GM12878 (cell line): ENCODE measurements around the gene HIVEP2. TPM values are rescaled to one million over a fixed set of nuclear protein-coding genes. Genes with fewer than 3 reads are reported as not detected.

ENCODE experiments used
- ASH2L ChIP-seq: fragments of 300-600, 200-600 bp; sonication (generic); IDR thresholded peaks from 2 replicates; pipeline ENCODE4 v1.6.1; 2017; ENCODE audit warnings: low read depth, mild to moderate bottlenecking, borderline replicate concordance
- CEBPZ ChIP-seq: fragments of 150-350 bp; IDR thresholded peaks from 2 replicates; pipeline ENCODE4 v1.6.1; 2016; ENCODE audit warnings: low read depth, low read length
- MEF2A ChIP-seq: IDR thresholded peaks from 2 replicates; pipeline ENCODE4 v1.6.1; 2011; ENCODE audit warnings: low read depth, mild to moderate bottlenecking, low read length, moderate library complexity; ENCODE audit not compliant: insufficient read depth
- NBN ChIP-seq: fragments of 450-650 bp; IDR thresholded peaks from 2 replicates; pipeline ENCODE4 v1.6.1; 2016
- NR2C2 ChIP-seq: IDR thresholded peaks from 2 replicates; pipeline ENCODE4 v1.6.1; 2011; ENCODE audit warnings: borderline replicate concordance, low read depth; ENCODE audit not compliant: control insufficient read depth, insufficient read length
- POU2F2 ChIP-seq: IDR thresholded peaks from 3 replicates; pipeline ENCODE4 v1.6.1; 2011; ENCODE audit warnings: low read depth, mild to moderate bottlenecking, low read length, borderline replicate concordance
- RAD21 ChIP-seq: IDR thresholded peaks from 2 replicates; pipeline ENCODE4 v1.6.1; 2011; ENCODE audit warnings: mild to moderate bottlenecking, low read depth, low read length, moderate library complexity; ENCODE audit not compliant: insufficient read depth
- SPI1 ChIP-seq: IDR thresholded peaks from 2 replicates; pipeline ENCODE4 v1.6.1; 2011; ENCODE audit warnings: low read depth, mild to moderate bottlenecking, low read length, moderate library complexity, borderline replicate concordance; ENCODE audit not compliant: insufficient read depth
- ZNF274 ChIP-seq: IDR thresholded peaks from one replicate; pipeline ENCODE4 v1.8.0; 2011; ENCODE audit not compliant: insufficient read length, insufficient read depth
- ZNF687 ChIP-seq: fragments of 450-650 bp; IDR thresholded peaks from 2 replicates; pipeline ENCODE4 v1.6.1; 2017; ENCODE audit warnings: mild to moderate bottlenecking, moderate library complexity
- polyA plus RNA-seq, 11 experiments: library from polyadenylated mRNA; depleted of rRNA in 4 of 11; unstranded in 6 of 11; stranded (reverse) in 5 of 11; fragments of >200 nt; fragmentation: Nextera tagmentation in 4 of 11; fragmentation: Illumina TruSeq in 1 of 11; extraction: Ambion mirVana in 4 of 11; extraction: Trizol in 1 of 11; gene quantifications; 1 replicate in 1 of 11; 2 replicates in 10 of 11; pipeline versions ENCODE4 v1.2.1 to v1.2.3, GENCODE V29; 2011 to 2016; ENCODE audit warnings: inconsistent platforms in 2 of 11, missing spikeins in 2 of 11, low read depth in 1 of 11
- total RNA-seq, 4 experiments: library from RNA; depleted of rRNA in 3 of 4; stranded (reverse); fragments of >200 nt in 3 of 4; fragmentation: Illumina TruSeq in 1 of 4; extraction: Trizol in 1 of 4; gene quantifications; 2 replicates each; pipeline versions ENCODE4 v1.2.1 to v1.2.3, GENCODE V29; 2013 to 2021
- TF ChIP-seq, protein P1 (sequence below): fragments of 450-650 bp; IDR thresholded peaks from 2 replicates; pipeline ENCODE4 v1.6.1; 2017; ENCODE audit warnings: mild to moderate bottlenecking

Gene HIVEP2
- total and polyA plus RNA-seq, 10 of the 15 experiments (the other 5 are each of a cell fraction or from before 2014, with no cell fraction given), result 1.2 to 15.7 (median 10.2) TPM

DNA sequence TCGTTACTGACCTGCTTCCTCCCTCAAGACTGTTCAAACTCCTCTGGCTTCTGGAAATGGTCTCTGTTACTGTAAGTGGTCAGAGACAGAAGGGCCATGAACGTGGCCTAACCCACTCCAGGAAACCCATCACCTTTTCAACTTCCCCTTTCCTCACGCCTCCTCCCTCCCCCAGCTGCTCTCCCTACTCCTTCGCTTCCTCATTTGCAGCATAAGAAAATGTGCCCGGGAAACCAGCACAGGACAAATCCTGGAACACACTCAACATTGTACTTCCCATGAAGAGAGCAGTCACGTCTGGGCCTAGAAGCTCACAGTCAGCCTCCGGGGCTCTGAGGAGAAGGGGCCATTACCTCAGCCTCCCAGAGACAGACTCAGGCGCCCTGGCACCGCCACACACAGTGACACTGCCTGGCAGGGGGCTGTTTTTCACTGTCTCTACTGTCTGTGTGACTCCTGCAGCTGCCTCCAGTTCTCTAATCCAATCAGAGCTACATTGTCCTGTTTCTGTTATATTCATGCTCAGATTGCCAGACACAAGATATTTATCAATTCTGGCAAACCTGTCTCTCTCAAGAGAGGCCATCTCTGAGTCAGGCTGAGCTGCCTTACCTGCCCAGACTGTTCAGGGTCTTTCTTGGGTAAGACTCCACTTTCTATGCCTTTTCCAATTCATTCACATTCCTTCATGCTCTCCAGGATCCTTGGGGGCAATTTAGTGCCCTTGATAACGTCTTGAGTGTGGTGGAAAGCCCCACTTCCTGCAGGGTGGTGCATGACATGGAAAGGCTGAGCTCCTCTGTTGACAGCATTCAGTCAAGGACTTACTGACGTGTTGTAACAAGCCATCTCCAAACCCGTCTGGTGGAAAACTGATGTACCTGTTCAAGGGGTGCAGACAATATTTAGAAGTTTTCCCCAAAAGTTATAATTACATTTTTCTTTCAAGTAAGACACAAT, 242.2 kb downstream of the HIVEP2 start (continued):
- TF ChIP-seq ZNF687 (no peak), MEF2A (no peak), ASH2L (no peak), ZNF274 (no peak), CEBPZ (no peak), NR2C2 (no peak), POU2F2 (no peak), RAD21 (no peak), SPI1 (peak; percentile 75; the same call in 1 of the 2 replicates), NBN (no peak)
- TF ChIP-seq, protein P1, sequence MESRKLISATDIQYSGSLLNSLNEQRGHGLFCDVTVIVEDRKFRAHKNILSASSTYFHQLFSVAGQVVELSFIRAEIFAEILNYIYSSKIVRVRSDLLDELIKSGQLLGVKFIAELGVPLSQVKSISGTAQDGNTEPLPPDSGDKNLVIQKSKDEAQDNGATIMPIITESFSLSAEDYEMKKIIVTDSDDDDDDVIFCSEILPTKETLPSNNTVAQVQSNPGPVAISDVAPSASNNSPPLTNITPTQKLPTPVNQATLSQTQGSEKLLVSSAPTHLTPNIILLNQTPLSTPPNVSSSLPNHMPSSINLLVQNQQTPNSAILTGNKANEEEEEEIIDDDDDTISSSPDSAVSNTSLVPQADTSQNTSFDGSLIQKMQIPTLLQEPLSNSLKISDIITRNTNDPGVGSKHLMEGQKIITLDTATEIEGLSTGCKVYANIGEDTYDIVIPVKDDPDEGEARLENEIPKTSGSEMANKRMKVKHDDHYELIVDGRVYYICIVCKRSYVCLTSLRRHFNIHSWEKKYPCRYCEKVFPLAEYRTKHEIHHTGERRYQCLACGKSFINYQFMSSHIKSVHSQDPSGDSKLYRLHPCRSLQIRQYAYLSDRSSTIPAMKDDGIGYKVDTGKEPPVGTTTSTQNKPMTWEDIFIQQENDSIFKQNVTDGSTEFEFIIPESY, result peak; percentile 89
